GM13977 (cell line): ENCODE results near the gene BEGAIN.

Experiments
- DNase-seq: peaks from one replicate; pipeline ENCODE4 v3.0.0; 2012; ENCODE audit warnings: low spot score
- in situ Hi-C: fragments of 300-500 bp; cut with MboI; formaldehyde crosslinking; loops from one replicate; pipeline ENCODE4 v1.12.0; 2022; ENCODE audit warnings: low sequenced_read_pairs, low pct_unique_long_range_greater_than_20kb, mixed read lengths, inconsistent platforms; ENCODE audit not compliant: unreplicated experiment
- TF ChIP-seq, protein P1 (sequence below): IDR thresholded peaks from 2 replicates; pipeline ENCODE4 v1.5.1; 2012; ENCODE audit warnings: mild to moderate bottlenecking, control low read depth; ENCODE audit not compliant: insufficient read depth; ENCODE audit errors: extremely low read depth, missing control alignments

BEGAIN gene

DNA sequence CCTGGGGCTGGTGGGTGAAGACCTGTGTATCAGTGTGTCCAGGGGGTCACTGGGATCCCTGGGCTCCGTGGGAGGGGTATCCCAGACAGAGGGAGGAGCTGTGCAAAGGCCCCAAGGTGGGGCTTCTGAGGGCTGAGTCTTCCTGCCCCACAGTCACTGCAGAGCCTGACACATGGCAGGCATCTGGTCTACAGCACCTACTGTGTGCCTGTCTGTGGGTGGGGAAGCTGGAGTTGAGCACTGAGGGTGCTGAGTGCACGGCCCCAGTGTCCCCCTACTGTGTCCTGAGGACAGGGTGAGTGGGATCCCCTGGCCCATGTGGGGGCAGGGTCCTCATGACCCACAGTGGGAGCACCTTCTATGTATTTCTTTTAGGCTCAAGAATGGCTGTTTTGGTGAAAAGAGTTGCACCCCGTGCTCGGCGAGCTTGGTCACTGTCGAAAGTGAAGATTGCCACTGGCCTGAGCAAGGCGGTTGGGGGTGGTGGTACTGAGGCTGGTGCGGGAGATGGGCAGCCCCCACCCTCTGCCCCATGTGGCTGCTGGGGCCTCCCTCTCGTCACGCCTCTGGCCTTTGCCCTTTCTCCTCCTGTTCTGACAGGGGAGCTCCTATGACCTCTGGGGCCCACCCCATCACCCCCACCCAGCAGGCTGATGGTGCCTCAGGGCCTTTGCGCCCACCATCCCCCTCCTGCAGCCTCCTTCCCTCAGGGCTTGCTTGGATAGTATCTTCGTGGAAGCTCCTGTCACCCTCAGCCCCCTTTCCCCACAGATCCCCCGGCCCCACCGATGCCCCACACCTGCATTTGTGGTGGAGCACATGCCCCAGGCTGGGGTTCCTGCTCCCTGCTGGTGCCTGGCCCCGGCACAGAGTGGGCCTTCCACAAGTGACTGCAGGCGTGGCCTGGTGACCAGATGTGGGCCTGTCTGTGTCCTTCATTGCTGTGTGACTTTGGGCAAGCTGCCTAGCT, 55.8 kb downstream of the BEGAIN start:
- TF ChIP-seq, protein P1, sequence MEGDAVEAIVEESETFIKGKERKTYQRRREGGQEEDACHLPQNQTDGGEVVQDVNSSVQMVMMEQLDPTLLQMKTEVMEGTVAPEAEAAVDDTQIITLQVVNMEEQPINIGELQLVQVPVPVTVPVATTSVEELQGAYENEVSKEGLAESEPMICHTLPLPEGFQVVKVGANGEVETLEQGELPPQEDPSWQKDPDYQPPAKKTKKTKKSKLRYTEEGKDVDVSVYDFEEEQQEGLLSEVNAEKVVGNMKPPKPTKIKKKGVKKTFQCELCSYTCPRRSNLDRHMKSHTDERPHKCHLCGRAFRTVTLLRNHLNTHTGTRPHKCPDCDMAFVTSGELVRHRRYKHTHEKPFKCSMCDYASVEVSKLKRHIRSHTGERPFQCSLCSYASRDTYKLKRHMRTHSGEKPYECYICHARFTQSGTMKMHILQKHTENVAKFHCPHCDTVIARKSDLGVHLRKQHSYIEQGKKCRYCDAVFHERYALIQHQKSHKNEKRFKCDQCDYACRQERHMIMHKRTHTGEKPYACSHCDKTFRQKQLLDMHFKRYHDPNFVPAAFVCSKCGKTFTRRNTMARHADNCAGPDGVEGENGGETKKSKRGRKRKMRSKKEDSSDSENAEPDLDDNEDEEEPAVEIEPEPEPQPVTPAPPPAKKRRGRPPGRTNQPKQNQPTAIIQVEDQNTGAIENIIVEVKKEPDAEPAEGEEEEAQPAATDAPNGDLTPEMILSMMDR = no peak
- in situ Hi-C loops = no loop called here
- DNase-seq = peak; percentile 11

- peak; percentile 24 for DNase-seq
- in situ Hi-C loops = no loop called here
- TF ChIP-seq, protein P1 = no peak
Measured at GRCh38 chr14:100530270-100531072, 56.7 kb downstream of the BEGAIN start.

DNA sequence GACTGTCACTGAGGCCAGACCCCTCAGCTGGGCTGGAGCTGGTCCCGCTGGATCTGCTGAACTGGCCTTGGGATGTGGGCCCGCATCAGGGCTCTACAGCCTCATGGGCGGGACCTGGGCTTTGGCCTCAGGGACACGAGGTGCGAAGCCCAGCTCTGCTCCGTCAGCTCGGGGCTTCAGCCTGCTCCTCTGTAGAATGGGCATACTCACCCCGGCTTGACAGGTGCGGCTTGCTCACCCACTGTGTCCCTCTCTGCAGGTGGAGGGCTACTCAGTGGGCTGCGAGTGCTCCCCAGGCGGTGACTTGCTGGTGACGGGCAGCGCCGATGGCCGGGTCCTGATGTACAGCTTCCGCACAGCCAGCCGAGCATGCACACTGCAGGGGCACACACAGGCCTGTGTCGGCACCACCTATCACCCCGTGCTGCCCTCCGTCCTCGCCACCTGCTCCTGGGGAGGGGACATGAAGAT, 57.6 kb downstream of the BEGAIN start:
- in situ Hi-C loops = no loop called here
- DNase-seq = no peak
- TF ChIP-seq, protein P1 = no peak

DNA sequence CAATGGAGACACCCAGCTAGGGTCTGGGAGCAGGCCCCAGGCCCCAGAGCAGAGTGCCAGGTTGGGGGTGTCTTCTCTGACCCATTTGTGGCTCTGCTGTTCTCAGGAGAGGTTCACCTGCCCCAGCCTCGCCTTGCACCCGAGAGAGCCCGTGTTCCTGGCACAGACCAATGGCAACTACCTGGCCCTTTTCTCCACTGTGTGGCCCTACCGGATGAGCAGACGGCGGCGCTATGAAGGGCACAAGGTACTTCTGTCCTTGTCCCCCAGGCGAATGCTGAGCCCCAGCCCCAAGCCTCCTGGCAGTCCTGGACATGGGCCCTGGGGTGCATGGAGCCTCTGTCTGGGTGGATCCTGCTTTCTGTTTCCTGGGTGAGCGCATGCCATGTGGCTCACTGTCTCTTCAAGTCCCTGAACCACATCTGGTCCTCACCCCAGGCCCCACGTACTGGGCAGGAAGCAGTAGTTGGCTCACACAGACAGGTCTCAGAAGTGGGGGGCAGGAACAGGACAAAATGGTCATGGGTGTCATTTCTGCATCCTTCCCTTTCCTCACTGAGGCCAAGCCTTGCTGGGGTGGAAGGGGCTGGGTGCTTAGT, 58.2 kb downstream of the BEGAIN start:
- TF ChIP-seq, protein P1 = no peak
- in situ Hi-C loops = no loop called here
- DNase-seq = peak; percentile 12

- no peak for DNase-seq
- in situ Hi-C loops = no loop called here
Measured at GRCh38 chr14:100526632-100527031, 60.6 kb downstream of the BEGAIN start.

More at GRCh38 chr14:100526632-100527031, 60.6 kb downstream of the BEGAIN start:
- TF ChIP-seq, protein P1 = no peak
